ENCODE measurements around the gene CLCN6.

DNA sequence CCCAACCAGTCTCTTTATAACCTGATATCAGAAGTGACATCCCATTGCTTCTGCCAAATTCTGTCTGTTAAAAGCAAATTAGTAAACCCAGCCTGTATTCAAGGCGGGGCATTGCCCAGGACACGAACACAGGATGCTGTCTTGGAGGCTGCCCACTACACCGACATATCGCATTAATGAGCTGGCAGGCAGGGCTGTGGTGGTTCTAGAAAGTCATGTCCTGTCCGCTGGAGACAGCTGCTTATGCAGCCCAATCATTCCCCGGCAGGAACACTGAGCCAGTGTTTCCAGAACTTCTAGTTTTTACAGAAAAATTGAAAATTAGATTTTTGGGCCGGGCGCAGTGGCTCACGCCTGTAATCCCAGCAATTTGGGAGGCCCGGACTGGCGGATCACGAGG is 24.7 kb upstream of the CLCN6 start:
- TF ChIP-seq POLR2A (IDR thresholded peaks at IDR 0.05), result no peak
- TF ChIP-seq, protein P1, sequence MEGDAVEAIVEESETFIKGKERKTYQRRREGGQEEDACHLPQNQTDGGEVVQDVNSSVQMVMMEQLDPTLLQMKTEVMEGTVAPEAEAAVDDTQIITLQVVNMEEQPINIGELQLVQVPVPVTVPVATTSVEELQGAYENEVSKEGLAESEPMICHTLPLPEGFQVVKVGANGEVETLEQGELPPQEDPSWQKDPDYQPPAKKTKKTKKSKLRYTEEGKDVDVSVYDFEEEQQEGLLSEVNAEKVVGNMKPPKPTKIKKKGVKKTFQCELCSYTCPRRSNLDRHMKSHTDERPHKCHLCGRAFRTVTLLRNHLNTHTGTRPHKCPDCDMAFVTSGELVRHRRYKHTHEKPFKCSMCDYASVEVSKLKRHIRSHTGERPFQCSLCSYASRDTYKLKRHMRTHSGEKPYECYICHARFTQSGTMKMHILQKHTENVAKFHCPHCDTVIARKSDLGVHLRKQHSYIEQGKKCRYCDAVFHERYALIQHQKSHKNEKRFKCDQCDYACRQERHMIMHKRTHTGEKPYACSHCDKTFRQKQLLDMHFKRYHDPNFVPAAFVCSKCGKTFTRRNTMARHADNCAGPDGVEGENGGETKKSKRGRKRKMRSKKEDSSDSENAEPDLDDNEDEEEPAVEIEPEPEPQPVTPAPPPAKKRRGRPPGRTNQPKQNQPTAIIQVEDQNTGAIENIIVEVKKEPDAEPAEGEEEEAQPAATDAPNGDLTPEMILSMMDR (IDR thresholded peaks at IDR 0.05), result no peak
